HepG2 (cell line): Measurements from ENCODE around the gene SUN1.

ENCODE experiments used
- MED1 ChIP-seq: sonication (generic); formaldehyde crosslinking; IDR thresholded peaks from 2 replicates; pipeline ENCODE4 v1.4.0; 2020; ENCODE audit warnings: missing genetic modification reagents
- RCOR2 ChIP-seq: IDR thresholded peaks from 2 replicates; pipeline ENCODE4 v1.6.1; 2016; ENCODE audit warnings: missing biosample characterization, missing genetic modification reagents
- ZMYM2 ChIP-seq: sonication (generic); formaldehyde crosslinking; IDR thresholded peaks from 2 replicates; pipeline ENCODE4 v1.8.0; 2022; ENCODE audit warnings: mild to moderate bottlenecking, missing genetic modification reagents

- TF ChIP-seq RCOR2 (CRISPR knock-in tag) = no peak
- no peak for TF ChIP-seq ZMYM2 (CRISPR knock-in tag)
- TF ChIP-seq MED1 = no peak
Measured at GRCh38 chr7:833601-834258, 1.5 kb downstream of the SUN1 start.
